GM21360 (cell line): ENCODE data around the gene ATP5PD.
"Not testable (repeated sequence)": the region's sequence is repeated elsewhere in the genome, so short reads cannot be mapped to it uniquely, and the experiment has no call there.

Experiments
- ATAC-seq: cut with Tn5 transposase; IDR thresholded peaks from one replicate; pipeline ENCODE4 v1.9.1; 2021; ENCODE audit warnings: mild to moderate bottlenecking, moderate library complexity; ENCODE audit not compliant: unreplicated experiment

ATP5PD gene

DNA sequence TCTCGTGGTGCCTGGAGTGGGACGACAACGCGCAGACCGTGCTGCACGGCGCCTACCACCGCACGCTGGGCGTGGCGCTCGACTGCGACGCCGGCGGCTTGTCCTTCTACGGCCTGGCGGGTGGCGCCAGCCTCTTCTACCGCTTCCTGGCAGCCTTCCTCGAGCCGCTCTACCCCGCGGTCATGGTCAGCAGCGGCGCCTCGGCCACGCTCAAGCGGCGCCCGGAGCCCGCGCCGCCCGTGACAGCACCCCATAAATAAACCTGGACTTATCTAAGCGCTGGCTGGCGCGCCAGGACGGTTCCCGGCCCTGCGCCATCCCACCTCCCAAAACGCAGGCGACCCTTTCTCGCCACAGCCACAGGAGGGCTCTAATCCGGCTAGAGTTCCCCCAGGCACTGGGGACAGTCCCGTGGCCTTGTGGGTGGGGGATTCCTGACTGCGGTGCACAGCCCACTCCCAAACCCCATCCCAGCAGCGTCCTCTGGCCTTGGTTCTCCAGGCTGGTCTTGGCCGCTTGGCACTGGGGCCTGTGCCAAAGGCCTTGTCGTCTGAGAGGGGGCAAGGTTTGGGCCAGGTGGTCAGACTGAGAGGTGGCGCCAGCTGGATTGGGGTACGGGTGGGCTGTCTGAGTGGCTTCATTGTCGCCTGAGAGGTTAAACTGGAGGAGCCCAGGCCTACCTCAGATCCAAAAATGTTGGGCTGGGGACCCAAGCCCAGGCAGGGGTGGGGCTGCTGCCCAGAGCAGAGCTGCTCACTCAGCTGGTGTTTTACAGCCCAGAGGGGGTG, 30.9 kb upstream of the ATP5PD start:
- no peak for ATAC-seq

DNA sequence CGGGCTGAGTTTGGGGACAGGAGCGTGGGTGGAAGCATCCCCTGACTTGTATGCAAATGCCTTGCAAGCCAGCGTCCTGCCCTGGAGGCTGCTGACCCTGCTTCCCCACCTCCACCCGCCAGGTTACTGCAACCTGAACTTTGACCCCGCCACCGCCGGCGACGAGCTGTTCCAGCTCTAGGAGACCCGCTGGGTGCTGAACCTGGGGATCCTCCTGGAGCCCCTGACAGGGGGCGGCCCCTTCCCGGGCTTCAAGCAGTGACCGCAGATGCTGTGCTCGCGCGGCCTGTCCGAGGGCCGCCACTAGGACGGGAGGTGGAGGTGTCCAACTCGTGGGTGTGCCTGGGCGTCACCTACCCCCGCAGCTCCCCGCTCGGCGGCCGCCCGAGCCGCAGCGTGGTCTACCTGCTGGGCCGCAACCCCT, 30.3 kb upstream of the ATP5PD start:
- ATAC-seq, result no peak

DNA sequence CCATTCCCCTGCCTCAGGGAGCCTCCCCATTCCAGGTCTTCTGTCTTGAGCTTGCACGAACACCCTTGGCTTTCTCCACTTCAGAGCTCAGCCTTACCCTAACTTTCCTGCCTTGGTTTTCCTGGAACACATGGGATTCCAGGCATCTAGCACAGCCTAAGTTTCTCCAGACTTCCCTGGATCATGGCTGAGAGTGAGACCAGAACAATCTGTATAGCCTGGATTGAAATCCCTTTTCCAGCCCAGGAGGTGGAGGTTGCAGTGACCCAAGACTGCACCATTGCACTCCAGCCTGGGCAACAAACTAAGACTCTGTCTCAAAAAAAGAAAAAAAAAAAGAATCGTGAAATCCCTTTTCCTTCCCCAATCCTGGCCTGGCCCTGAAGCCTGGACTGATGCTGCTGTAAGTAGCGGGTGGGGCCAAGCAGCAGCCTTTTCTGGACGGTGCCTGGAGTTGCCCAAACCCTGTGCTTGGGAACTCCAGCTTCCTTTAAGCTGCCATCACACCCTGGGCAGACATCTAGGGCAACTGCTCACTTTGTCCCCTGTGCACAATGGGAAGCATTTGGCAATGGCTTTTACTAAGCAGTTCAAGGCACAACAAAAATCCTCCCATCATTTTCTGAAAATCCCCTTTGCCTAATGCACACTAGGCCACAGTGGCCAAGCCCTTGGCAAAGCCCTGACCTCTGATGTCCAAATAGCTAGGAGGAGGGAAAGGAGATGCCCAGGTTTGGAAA, 29.0 kb upstream of the ATP5PD start:
- no peak for ATAC-seq

DNA sequence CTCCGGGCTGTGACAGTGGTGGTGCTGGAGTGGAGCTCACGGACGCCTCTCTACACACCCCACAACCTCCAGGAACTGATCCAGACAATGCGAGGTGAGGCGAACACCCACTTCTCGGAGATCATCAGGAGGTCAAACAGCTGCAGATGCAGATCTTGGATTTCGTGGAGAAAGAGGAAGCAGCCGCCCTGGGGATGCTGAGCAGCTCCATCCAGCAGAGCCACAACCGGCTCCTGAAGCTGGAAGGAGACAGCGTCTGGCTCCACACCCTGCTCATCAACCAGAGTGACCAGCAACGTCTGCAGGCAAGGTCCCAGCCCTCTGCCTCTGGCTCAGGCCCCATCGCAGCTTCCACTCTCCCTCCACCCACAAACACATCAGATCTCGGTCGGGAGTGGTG, 27.8 kb upstream of the ATP5PD start:
- ATAC-seq, result no peak

DNA sequence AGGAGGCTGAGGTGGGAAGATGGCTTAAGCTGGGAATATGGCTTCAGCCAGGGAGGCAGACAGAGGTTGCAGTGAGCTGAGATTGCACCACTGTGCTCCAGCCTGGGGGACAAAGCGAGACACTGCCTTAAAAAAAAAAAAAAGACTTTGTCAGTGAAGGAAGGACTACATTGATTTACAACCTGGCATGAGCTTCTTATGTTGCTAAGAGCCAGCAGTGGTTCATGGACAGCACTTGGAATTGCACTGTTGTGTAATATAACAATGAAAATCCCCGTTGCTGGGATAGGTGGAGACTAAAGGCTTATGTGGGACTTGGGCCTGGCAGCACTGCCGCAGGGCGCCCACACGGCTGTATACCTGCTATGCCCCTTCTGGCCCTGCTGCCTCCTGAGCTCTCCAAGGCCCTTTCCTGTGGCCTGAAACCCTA, 26.9 kb upstream of the ATP5PD start:
- ATAC-seq, result no peak

DNA sequence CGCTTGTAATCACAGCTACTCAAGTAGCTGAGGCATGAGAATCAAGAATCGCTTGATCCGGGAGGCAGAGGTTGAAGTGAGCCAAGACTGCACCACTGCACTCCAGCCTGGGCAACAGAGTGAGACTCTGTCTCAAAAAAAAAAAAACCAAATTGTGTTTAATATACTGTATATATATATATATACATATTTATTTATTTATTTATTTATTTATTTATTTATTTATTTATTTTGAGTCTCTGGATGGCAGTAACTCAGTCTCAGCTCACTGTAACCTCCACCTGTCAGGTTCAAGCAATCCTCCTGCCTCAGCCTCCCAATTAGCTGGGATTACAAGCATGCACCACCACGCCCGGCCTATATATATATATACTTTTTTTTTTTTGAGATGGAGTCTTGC, 26.1 kb upstream of the ATP5PD start:
- ATAC-seq, result not testable (repeated sequence)

DNA sequence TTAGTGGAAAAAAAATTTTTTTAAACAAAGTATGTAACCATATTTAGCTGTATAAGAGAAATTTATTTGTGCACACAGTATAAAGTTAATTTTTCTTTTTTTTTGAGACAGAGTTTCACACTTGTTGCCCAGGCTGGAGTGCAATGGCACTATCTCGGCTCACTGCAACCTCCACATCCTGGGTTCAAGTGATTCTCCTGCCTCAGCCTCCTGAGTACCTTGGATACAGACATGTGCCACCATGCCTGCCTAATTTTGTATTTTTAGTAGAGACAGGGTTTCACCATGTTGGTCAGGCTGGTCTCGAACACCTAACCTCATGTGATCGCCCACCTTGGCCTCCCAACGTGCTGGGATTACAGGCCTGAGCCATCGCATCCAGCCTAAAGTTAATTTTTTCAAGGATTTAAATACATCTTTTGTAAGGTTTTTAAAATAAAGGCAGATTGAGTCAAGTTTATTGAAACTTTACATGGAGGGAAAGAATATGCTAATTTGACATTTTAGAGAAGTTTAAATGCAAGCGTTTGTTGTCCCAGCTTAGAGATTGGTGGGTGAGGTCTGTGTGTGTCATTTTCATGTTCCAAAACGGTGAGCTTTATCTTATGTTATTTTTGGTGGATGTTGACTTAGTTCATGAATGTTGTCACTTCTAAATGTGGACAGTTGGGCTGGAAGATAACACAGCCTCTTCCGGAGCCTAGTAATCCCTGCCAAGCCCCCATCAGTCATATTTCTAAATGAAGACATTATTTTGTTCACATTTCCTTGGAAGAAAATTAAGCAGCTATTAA, 24.9 kb upstream of the ATP5PD start:
- ATAC-seq, result not testable (repeated sequence)

DNA sequence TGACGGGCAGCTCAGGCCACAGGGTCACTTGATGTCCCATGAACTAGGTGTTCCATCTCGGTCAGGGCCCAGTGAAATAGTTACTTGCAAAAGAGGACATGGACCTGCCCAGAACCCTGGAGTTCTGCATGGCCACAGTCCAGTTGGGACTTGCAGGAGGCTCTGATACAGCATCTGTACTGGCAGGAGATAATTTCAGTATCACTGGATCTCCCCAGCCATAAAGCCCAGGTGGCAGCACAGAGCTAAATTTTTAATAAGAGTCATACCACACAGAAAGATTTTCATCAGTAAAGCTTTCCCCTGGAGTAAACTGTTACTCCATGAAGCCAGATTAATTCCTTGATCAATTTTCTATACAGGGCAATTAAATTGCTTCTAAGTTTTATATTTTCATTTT, 23.0 kb upstream of the ATP5PD start:
- ATAC-seq, result no peak

DNA sequence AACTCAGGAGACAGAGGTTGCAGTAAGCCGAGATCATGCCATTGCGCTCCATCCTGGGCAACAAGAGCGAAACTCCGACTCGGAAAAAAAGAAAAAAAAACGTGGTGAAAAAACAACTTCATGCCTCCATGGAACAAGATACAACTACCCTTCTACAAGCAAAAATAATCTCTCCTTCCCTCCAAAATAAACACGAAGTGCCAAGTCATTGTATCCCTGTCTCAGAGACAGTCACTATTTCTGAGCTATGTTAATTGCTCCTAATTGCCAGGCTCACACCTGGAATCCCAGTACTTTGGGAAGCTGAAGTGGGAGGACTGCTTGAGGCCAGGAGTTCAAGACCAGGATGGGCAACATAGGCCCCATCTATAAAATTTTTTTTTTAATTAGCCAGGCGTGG, 22.0 kb upstream of the ATP5PD start:
- no peak for ATAC-seq

DNA sequence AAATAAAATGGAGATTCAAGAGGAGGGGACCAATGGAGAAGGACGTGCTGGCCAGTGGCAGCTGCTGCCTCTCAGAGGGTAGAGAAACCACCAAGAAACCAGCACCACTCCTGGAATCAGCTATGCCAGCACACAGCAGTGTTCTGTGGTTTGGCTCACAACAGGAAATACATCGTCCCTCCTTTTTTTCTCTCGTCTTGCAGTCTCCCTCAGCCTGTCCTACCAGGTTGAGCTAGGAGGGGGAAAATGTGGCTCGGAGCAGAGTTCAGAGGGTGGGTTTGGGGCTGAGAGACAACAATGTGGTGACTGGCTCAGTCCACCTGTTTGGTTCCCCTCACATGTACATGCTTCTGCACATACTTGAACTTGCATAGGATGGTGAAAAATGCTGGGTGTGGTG, 21.1 kb upstream of the ATP5PD start:
- ATAC-seq, result no peak

DNA sequence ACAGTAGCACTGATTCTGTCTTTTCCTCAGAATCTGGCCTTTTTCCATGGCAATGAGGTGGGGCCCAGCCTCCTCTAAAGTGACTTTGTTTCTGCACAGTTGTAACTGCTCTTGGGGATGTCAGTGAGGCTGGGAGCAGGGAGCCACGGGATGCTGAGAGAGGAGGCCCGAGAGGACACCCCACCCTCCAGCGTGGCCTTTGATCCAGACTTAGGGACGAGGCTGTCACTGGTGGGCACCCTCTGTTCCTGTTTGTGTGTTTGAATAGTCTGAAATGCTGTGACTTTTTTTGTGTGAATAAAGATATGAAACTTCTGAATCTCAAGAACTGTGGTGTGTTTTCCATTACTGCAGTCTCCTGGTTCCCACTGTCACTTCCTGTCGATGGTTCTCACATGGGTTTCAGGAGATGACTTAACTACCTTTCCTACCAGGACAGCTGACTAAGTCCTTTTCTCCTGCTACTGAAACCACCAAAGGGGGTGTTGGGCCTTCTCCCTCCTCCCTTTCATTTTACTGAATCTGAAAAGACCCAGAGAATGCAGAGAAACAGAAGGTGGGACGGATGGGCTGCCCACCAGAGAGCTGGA, 18.9 kb upstream of the ATP5PD start:
- ATAC-seq, result no peak

DNA sequence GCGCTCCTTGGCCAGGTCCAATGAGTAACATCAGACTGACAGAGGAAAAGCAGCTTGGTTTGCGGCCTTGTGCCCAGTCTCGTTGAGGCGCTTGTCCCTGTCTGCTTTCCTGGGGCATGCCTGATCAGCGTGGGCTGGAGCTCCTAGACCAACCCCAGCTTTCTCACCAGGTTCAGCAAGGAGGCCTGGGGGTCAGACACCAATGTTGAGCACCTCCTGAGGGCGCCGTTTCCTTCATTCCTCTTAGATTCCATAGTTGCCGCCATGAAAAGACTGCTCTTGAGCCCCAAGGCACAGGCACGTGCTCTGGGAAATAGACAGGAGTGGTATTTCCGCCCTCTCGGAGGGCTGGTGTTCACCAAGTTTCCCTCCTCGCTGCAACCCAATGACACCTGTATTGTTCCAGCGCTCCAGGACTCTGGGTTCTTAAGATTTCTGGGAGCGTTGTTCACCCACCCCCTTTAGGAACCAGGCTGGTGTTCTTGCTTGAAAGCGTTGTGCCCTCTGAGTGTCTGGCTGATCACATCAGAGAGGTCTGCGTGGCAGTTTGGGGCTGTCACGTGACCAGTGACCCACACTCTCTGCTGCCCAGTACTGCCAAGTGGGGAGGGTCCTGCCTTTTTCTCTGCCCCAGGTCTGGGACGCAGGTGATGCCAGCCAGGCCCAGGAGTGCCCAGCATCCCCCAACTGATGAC, 18.2 kb upstream of the ATP5PD start:
- ATAC-seq, result no peak

DNA sequence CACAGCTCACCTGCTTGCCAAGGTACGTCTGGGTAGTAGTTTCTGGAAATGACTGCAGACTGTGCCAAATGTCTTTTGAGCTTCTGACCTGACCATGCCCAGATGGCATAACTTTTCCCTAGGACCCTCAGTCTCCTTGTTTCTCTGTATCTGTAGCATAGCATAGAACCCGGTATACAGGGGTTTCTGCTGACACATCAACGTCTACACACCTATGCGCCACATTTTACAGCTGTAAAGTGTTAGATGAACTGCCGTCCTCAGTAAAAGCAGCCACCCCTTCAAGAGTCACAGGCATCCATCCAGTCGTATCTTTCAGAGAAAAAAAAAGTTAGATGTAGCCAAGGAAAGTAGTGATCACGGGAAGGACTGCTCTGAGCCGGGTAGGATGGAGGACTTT, 17.7 kb upstream of the ATP5PD start:
- no peak for ATAC-seq

DNA sequence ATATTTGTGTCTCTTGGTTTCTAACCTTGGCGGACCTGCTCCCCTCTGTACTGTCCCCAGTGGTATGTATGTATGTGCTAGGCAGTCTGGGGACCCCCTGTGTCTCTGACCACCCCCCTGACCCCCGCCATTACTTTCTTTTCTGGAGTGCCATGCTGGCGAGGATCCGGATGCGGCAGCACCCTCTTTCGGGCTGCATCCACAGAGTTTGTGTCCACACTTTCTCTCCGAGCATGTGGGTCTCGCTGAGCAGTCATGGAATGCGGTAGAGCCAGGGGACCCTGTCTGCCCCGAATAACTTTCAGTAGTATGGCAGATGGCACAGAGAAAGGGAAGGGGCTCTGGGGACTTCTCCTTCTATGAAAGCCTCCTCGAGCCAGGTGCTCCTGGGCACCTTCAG, 17.3 kb upstream of the ATP5PD start:
- no peak for ATAC-seq

DNA sequence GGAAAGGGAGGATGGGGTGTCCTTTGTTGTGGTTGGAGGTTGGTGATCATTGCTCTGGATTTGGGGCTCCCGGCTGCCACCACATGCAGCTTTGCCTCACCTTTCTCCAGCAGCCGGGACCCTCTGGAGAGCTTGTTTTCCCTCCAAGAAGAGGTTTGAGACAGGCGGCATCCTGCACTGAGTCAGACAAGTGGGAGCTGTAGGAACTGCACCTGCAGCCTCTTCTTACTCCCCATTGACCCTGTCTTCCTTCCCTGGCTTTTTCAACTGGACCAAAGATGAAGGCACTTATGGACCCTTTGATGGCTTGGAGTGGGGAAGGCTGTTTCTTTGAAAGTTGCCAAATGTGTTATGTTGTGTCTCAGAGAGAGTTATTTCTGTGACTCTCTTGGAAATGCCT, 16.9 kb upstream of the ATP5PD start:
- ATAC-seq, result no peak

DNA sequence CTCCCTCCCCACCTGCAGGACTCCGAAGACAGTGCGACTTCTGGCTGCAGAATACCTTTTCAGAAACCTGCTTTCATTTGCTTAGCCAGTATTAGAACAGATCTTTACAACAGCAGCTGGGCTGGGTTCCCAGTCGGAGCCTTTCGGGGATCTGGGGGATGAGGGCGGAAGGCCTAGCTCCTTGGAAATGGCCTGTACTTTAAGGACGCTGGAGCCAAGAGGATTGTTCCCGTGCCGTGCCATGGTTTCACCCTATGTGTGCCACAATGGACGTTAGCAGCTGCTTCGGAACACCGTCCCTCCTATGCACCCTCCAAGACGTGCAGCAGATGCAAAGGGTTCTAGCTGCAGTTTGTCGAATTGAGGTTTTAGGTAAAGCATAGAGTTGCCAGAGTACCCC, 16.4 kb upstream of the ATP5PD start:
- ATAC-seq, result no peak

DNA sequence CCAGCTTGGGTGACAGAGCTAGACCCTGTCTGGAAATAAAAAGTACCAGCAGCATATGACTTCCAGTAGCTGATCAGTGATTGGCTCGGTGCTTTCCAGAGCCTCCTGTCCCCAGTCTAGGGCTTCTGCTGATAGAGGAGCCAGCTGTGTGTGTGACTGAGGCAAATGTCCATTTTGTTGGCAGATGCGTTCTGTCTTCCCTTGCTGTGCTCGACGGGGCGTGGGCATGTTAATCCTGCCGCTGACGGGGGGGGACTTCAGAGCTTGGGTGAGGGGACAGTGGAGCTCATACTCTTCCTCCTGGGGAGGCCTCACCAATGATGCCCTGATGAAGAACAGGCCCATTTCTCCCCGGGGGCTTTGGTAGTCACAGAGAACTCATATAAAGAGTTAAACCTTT, 14.8 kb upstream of the ATP5PD start:
- ATAC-seq, result no peak

DNA sequence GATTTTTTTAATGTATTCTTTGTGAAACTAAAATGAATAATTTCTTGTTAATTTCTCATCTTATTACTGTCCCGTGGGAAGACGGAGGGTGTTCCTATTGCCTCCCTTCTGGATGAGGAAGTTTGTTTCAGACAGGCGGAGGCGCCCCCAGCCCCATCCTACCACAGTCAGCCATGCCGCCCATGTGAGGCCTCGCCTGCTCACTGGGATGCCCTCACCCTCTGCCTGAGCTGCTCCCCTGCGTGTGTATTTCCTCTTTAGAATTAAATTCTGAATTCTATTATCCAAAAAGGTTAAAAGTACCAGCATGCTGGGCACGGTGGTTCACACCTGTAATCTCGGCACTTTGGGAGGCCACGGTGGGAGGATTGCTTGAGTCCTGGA, 14.3 kb upstream of the ATP5PD start:
- ATAC-seq, result no peak

DNA sequence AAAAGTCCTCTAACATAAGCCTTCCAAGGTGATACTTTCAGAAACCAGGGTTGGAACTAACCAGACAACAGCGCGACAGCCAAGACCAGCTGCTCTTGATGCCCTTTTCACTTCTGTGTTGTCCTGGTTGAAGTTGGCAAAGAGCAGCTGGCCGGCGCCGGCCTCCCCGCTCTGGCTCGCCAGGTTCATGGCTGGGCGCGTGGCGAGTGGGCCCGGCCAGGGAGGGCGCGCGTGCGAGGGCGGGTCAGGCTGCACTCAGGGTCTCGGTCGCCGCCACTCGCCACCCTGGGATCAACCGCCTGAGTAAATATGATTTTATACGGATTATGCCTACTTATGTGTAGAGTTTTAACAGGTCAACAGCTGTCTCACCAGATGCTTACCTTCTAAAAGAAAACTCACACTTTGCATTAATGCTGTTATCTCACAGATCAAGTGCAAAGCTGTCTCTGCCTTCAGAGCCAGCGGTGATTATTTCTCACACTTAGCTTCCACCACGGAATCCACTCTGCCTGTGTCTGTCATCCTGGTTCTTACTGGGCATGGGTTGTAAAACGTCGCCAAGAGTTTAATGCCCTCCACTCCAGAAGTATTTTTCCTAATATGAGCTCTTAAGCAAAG, 13.8 kb upstream of the ATP5PD start:
- no peak for ATAC-seq
